ENCODE results near the gene PRSS36.

DNA sequence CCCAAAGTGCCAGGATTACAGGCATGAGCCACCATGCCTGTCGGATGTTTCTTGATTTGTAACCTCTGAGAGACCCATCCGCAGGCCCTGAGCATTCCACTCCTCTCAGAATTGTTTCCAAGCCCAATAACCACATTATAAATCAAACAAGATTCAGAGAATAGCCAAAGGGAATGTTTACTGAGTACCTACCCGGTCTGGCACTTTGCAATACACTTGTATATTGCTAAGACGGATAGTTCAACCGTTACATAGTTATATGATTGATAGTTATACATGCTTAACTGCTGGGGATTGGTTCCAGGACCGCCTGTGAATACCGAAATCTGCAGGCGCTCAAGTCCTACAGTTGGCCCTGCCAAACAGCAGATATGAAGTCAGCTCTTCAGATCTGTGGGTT lies 35.4 kb downstream of the PRSS36 start:
- TF ChIP-seq, protein P1, sequence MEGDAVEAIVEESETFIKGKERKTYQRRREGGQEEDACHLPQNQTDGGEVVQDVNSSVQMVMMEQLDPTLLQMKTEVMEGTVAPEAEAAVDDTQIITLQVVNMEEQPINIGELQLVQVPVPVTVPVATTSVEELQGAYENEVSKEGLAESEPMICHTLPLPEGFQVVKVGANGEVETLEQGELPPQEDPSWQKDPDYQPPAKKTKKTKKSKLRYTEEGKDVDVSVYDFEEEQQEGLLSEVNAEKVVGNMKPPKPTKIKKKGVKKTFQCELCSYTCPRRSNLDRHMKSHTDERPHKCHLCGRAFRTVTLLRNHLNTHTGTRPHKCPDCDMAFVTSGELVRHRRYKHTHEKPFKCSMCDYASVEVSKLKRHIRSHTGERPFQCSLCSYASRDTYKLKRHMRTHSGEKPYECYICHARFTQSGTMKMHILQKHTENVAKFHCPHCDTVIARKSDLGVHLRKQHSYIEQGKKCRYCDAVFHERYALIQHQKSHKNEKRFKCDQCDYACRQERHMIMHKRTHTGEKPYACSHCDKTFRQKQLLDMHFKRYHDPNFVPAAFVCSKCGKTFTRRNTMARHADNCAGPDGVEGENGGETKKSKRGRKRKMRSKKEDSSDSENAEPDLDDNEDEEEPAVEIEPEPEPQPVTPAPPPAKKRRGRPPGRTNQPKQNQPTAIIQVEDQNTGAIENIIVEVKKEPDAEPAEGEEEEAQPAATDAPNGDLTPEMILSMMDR (IDR thresholded peaks at IDR 0.05; ENCODE audit: insufficient read depth, low read length) = no peak
- TF ChIP-seq, protein P2, sequence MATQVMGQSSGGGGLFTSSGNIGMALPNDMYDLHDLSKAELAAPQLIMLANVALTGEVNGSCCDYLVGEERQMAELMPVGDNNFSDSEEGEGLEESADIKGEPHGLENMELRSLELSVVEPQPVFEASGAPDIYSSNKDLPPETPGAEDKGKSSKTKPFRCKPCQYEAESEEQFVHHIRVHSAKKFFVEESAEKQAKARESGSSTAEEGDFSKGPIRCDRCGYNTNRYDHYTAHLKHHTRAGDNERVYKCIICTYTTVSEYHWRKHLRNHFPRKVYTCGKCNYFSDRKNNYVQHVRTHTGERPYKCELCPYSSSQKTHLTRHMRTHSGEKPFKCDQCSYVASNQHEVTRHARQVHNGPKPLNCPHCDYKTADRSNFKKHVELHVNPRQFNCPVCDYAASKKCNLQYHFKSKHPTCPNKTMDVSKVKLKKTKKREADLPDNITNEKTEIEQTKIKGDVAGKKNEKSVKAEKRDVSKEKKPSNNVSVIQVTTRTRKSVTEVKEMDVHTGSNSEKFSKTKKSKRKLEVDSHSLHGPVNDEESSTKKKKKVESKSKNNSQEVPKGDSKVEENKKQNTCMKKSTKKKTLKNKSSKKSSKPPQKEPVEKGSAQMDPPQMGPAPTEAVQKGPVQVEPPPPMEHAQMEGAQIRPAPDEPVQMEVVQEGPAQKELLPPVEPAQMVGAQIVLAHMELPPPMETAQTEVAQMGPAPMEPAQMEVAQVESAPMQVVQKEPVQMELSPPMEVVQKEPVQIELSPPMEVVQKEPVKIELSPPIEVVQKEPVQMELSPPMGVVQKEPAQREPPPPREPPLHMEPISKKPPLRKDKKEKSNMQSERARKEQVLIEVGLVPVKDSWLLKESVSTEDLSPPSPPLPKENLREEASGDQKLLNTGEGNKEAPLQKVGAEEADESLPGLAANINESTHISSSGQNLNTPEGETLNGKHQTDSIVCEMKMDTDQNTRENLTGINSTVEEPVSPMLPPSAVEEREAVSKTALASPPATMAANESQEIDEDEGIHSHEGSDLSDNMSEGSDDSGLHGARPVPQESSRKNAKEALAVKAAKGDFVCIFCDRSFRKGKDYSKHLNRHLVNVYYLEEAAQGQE (IDR thresholded peaks at IDR 0.05; ENCODE audit: insufficient replicate concordance, low read depth) = no peak
- no peak for TF ChIP-seq GABPA (IDR thresholded peaks at IDR 0.05; ENCODE audit: low read depth)
- no peak for TF ChIP-seq SPI1 (IDR thresholded peaks at IDR 0.05; ENCODE audit: borderline replicate concordance, low read depth)
- no peak for TF ChIP-seq POLR2AphosphoS5 (IDR thresholded peaks at IDR 0.05; ENCODE audit: low read depth)

Measured in HL-60 (cell line).